ENCODE data around the gene TIMM21.

The TIMM21 gene

DNA sequence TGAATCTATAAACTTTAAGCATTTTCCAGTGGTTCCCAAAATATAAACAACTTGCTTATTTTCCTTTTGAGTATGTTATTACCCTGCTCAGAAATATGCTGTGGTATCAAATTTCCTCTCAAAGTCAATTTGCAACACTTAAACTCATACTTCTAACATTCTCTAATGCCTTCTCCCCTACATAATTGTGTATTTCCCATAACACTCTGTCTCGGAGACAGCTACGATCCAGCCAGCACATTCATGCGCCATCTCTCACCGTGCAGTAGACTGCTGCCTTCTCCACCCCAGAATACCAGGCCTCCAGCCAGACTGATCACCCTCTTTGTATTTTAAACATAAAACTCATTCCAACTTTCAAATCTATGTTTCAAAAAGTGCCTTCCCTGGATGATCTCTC, 41.8 kb downstream of the TIMM21 start:
- CTCF ChIA-PET = interaction anchor here (1.5 kb wide), 1 partner anchor 107 kb away, joined by 3 read pairs; no protein-coding TSS in a partner anchor
- DNase-seq = no peak
- H3K27ac Mint-ChIP-seq = no peak overlapping the region
- no peaks in the 10 kb centered on the region for H3K4me1 Mint-ChIP-seq
- H3K9me3 Mint-ChIP-seq = no peaks in the 10 kb centered on the region
- H3K36me3 Mint-ChIP-seq = no peaks in the 10 kb centered on the region
- peaks cover 25% of the 10 kb centered on the region for H3K27me3 Mint-ChIP-seq
- no peak overlapping the region for H3K4me3 Mint-ChIP-seq

DNA sequence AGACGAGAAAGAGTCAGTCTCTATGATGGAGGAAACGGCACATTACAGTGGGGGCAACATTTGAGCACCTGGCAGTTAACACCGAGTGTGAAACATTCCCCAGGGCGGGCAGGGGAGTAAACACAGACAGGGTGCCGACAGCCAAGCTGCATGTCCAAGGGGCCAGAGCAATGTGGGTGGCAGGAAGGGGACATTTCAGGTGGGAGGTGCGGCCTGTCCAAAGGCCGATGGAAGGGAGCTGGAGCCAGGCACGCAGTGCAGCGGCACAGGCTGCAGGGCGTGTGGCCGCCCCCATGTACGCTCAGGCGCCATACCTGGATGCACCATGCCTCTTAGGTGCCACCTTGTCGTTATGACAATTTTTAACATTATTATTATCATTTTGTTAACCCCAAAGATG, 43.3 kb downstream of the TIMM21 start:
- H3K36me3 Mint-ChIP-seq = no peaks in the 10 kb centered on the region
- no peaks in the 10 kb centered on the region for H3K9me3 Mint-ChIP-seq
- no peak overlapping the region for H3K27ac Mint-ChIP-seq
- no peak for DNase-seq
- H3K27me3 Mint-ChIP-seq = peaks cover 24% of the 10 kb centered on the region
- CTCF ChIA-PET = no interaction called here
- peaks cover 2% of the 10 kb centered on the region for H3K4me1 Mint-ChIP-seq
- H3K4me3 Mint-ChIP-seq = no peak overlapping the region

DNA sequence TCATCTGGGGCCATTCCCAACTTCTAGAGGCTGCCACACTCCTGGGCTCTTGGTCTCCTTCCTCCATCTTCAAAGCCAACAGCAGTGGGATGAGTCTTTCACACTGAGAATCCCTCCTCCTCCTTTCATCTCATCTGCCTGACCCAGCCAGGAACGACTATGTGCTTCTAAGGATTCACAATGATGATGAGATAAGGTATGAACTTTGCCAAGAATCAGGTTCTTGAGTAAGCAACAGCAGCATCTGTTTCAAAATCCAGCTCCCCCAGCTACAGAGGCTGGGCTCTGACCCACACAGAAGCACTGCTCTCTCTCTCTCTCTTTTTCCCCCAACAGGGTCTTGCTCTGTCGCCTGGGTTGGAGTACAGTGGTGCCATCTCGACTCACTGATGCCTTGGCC, 46.4 kb downstream of the TIMM21 start:
- Mint-ChIP-seq H3K4me3 (no peak overlapping the region), H3K36me3 (no peaks in the 10 kb centered on the region), H3K27ac (no peak overlapping the region), H3K4me1 (peaks cover 2% of the 10 kb centered on the region), H3K9me3 (no peaks in the 10 kb centered on the region), H3K27me3 (peaks cover 20% of the 10 kb centered on the region)
- DNase-seq = no peak
- CTCF ChIA-PET = interaction anchor here (1.5 kb wide), 1 partner anchor 147 kb away, joined by 6 read pairs; no protein-coding TSS in a partner anchor

DNA sequence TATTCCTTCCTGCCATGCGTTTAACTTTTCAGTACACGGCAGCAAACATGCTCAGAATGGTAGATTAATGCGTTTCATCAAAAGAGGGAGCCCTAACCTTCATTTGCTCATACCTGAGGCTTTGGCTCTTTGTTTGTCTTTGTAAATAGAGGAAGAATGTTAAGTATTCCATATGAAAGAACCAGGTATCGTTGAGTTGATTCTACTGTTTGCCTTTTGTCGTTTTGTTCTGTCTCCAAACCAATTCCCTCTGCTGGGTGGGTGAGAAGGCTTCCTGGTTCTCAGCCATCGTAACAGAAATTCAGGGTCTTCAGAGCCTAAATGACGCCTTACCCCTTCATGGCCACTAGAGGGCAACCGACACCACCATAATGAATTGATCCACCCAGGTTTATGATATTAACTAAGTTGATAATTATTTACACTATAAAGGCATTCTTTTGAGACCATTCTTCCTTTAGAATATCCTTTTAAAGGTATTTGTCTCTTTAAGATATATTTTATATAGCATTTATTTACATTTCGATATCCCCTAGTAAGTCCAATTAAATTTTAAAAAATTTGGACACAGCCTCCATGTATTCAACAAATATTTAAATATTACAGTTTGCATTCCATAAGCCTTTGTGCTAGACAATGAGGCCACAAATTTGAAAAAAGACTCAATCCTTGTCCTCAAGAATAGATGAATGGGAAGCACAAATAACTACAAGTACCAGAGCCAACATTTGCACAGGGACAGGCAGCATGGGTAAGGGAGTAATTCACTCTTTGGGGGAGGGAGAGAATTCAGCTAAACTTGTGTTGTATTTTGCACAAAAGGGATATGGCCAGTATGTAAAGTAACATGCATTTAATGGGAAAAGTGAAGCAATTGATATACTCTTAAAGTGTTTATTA, 48.1 kb downstream of the TIMM21 start:
- CTCF ChIA-PET = interaction anchor here (0.5 to 4.0 kb wide), 14 partner anchors 55 to 373 kb away, joined by 3 to 31 read pairs (median 5); no protein-coding TSS in a partner anchor
- no peaks in the 10 kb centered on the region for H3K36me3 Mint-ChIP-seq
- H3K9me3 Mint-ChIP-seq = no peaks in the 10 kb centered on the region
- H3K27me3 Mint-ChIP-seq = peaks cover 25% of the 10 kb centered on the region
- peak; percentile 63 for DNase-seq
- H3K4me1 Mint-ChIP-seq = peaks cover 2% of the 10 kb centered on the region
- no peak overlapping the region for H3K27ac Mint-ChIP-seq
- peak overlapping the region; percentile 48 for H3K4me3 Mint-ChIP-seq

DNA sequence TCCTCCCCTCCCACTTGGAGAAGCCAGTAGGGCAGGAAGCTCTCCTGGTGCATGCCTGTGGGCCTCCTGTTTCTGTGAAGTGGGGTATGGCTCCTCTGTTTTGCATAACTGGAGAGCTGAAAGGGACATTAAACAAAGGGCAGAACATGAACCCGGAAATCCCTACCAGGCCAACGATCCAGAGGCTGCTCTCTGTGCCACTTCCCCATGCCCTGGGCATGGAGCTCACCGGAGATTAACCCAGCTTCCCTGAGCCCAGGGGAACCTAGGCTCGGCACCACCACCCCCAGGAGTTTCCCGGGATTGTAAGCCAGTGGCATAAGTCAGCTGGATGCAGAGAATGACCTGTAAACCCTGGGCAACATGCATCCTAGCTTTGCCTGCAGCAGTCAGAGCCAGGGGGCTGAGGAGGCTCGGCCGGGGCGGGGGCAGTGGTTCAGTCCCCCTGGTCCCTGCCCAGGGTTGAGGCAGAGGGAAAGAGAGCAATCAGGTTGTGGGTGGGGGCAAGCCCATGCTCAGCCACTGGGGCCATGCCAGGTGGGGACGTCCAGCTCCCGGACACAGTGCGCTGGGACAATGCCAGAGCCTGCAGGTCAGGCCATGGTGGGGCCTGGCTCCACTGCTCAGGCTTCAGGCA, 49.5 kb downstream of the TIMM21 start:
- H3K4me3 Mint-ChIP-seq = no peak overlapping the region
- H3K27me3 Mint-ChIP-seq = peaks cover 25% of the 10 kb centered on the region
- no peaks in the 10 kb centered on the region for H3K36me3 Mint-ChIP-seq
- DNase-seq = no peak
- CTCF ChIA-PET = interaction anchor here (0.9 to 4.0 kb wide), 13 partner anchors 11 to 371 kb away, joined by 3 to 31 read pairs (median 5); partner anchors contain the start of gene CNDP2
- H3K4me1 Mint-ChIP-seq = peaks cover 2% of the 10 kb centered on the region
- no peaks in the 10 kb centered on the region for H3K9me3 Mint-ChIP-seq
- no peak overlapping the region for H3K27ac Mint-ChIP-seq

DNA sequence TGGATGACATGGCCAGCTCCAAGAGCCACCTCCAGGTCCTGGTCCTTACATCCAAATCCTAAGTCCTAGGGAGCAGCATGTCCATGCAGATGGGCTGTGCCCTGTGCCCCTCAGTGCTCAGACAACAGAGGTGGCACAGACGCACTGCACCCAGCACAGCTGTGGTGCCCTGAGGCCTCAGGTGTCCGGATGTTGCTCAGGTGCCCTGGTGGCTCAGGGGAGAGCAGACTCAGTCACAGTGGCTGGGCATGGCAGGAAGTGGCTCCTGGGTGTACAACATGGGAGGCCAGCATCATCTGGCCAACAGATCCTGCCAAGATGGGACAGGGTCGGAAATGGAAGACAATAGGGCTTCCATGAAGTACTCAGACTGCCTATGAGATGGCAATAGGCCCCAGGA, 50.1 kb downstream of the TIMM21 start:
- CTCF ChIA-PET = interaction anchor here (1.1 to 4.0 kb wide), 7 partner anchors 65 to 355 kb away, joined by 3 to 31 read pairs (median 12); no protein-coding TSS in a partner anchor
- Mint-ChIP-seq H3K27me3 (peaks cover 25% of the 10 kb centered on the region), H3K27ac (no peak overlapping the region), H3K36me3 (no peaks in the 10 kb centered on the region), H3K4me1 (peaks cover 2% of the 10 kb centered on the region), H3K4me3 (no peak overlapping the region), H3K9me3 (no peaks in the 10 kb centered on the region)
- DNase-seq = no peak

DNA sequence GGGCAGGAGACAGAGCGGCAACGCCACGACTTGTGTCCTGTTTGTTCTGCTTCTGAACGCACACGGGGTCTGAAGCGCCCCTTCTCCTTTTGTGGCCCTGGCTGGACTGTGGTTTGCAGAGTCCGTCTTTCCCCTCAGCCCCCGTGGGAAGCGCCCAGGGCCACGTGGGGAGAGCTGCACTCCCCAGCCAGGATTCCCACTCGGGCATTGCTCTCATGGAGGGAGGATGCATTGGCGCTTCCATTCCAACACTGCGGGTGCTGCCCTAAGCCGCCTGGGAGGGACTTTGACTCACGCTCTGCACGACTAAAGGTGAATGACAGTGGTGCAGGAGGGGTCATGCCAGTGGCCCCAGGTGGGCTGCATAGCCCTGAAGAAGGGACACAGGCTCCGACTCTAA, 52.5 kb downstream of the TIMM21 start:
- Mint-ChIP-seq H3K9me3 (peaks cover 3% of the 10 kb centered on the region), H3K4me1 (peaks cover 1% of the 10 kb centered on the region), H3K27me3 (peaks cover 8% of the 10 kb centered on the region), H3K27ac (no peak overlapping the region), H3K36me3 (no peaks in the 10 kb centered on the region), H3K4me3 (no peak overlapping the region)
- no peak for DNase-seq
- CTCF ChIA-PET = interaction anchor here (4.0 kb wide), 1 partner anchor 350 kb away, joined by 25 read pairs; no protein-coding TSS in a partner anchor

DNA sequence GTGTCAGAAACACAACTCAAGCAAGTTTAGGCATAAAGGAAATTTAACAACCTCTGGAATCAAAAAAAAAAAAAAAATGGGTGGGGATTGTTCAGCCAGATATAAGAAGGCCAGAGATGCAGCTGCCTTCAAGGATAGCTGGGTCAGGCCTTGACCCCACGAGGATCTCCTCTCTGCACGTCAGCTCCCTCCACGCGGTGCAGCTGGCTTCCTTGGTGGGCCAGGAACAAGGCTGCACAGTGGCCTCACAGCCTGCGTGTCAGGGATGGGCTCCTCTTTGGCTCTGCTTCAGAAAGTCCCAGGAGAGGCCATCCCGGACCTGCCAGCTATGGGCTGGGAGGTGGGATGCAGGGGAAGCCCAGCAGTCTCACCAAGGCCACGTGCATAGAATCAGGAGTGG, 55.5 kb downstream of the TIMM21 start:
- H3K36me3 Mint-ChIP-seq = no peaks in the 10 kb centered on the region
- H3K9me3 Mint-ChIP-seq = peaks cover 3% of the 10 kb centered on the region
- CTCF ChIA-PET = no interaction called here
- H3K4me1 Mint-ChIP-seq = no peaks in the 10 kb centered on the region
- peaks cover 10% of the 10 kb centered on the region for H3K27me3 Mint-ChIP-seq
- no peak overlapping the region for H3K27ac Mint-ChIP-seq
- no peak overlapping the region for H3K4me3 Mint-ChIP-seq
- no peak for DNase-seq

DNA sequence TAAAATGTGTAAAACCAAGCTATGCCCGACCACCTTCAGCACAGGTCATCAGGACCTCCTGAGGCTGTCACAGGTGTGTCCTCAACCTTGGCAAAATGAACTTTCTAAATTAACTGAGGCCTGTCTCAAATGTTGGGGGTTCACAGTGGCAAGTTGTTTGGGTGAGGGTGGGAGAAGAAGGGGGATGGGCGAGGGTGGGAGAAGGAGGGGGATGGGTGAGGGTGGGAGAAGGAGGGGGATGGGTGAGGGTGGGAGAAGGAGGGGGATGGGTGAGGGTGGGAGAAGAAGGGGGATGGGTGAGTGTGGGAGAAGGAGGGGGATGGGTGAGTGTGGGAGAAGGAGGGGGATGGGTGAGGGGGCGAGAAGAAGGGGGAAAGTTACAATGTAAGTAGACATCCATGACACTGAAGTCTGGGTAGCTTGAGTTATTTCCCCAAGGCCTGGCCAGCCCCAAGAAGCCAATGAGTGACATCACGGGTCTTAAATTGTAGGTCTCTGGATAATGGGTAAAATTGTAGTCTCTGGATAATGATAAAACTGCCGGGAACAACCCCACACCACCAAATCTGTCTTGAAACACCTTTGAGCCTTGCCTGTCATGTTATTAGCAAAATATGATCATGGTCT, 56.3 kb downstream of the TIMM21 start:
- DNase-seq = no peak
- Mint-ChIP-seq H3K27me3 (peaks cover 9% of the 10 kb centered on the region), H3K27ac (no peak overlapping the region), H3K9me3 (peaks cover 3% of the 10 kb centered on the region), H3K4me1 (no peaks in the 10 kb centered on the region), H3K4me3 (no peak overlapping the region), H3K36me3 (no peaks in the 10 kb centered on the region)
- CTCF ChIA-PET = no interaction called here
